Measurements from ENCODE around the gene PPP3R1.

The PPP3R1 gene

DNA sequence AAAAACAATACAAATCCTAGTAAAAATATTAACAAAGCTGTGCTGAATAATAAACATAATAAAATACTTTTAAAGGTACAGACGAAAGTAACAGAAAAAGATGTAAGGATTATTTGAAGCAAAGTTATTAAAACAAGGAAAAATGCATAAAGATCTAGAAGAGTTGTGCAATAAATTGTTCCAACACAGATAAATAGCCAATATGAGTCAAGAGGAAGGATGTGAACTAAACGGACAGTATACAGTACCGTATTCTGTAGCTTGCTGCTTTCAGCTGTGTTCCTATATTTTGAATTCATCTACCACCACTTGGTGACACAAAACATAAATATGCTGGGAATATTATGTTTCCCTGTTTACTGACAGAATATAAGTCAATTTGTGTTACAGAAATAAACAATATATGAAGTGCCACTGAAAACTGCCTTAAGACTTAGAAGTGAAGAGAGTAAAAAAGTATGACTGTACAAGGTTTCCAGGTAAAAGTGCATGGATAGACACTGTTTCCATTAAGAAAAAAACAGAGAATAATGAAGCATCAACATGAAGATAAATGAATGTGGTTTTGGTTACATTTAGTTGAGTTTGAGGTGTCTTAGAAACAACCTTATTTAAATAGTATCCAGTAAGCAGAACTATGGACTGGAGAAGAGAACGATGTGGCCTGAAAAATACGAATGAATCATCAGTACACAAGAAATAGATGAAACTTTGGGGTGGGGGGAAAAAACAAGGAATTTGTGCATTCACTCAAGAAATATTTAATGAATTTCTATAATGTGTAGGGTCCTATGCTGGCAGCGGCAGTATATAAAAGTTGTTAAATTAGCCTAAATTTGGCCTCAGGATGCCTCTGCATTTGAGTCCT, 13.1 kb downstream of the PPP3R1 start:
- intact Hi-C loops (cut with DNase I; ENCODE audit: low total_unique reads): no loop called here
- TF ChIP-seq, protein P1, sequence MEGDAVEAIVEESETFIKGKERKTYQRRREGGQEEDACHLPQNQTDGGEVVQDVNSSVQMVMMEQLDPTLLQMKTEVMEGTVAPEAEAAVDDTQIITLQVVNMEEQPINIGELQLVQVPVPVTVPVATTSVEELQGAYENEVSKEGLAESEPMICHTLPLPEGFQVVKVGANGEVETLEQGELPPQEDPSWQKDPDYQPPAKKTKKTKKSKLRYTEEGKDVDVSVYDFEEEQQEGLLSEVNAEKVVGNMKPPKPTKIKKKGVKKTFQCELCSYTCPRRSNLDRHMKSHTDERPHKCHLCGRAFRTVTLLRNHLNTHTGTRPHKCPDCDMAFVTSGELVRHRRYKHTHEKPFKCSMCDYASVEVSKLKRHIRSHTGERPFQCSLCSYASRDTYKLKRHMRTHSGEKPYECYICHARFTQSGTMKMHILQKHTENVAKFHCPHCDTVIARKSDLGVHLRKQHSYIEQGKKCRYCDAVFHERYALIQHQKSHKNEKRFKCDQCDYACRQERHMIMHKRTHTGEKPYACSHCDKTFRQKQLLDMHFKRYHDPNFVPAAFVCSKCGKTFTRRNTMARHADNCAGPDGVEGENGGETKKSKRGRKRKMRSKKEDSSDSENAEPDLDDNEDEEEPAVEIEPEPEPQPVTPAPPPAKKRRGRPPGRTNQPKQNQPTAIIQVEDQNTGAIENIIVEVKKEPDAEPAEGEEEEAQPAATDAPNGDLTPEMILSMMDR (IDR thresholded peaks at IDR 0.05): no peak
- Histone ChIP-seq H3K27me3 (no peaks in the 10 kb centered on the region), H3K4me1 (peaks cover 0 to 86% (median 33%) of the 10 kb centered on the region in 4 donors), H3K27ac (no peak overlapping the region), H3K4me3 (no peak overlapping the region), H3K36me3 (no peaks in the 10 kb centered on the region), H3K9me3 (no peaks in the 10 kb centered on the region)
- DNase-seq: no peak

DNA sequence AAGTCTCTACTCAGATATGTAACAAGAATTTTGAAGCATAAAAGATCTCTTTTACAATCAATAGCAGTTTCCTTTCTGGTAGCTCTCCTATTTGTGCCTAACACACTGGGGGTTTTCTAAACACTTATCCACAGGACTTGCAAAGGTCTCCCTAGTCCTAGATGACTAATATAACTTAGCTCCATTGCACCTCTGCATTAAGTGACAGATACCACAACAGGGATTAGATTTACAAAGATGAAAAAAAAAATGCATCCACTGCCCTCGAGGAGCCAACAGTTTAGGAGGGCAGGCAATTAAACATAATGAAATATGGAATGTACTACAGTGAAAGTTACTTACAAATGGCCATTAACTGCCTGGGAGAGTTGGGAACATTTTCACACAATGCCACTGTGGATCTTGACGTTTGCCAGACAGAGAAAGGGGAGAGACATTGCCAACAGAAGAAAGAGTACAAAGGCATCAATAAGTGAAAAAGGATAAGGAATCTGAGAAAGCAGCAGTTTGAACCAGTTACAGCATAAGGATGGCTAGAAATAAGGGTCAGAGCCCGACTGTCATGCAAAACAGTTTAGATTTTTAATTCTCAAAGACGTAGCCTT, 14.3 kb downstream of the PPP3R1 start:
- Histone ChIP-seq H3K9me3 (no peaks in the 10 kb centered on the region), H3K4me3 (no peak overlapping the region), H3K4me1 (peaks cover 0 to 86% (median 33%) of the 10 kb centered on the region in 4 donors), H3K27ac (no peak overlapping the region), H3K36me3 (no peaks in the 10 kb centered on the region), H3K27me3 (no peaks in the 10 kb centered on the region)
- intact Hi-C loops (cut with DNase I; ENCODE audit: low total_unique reads): no loop called here
- no peak for DNase-seq
- TF ChIP-seq, protein P1 (IDR thresholded peaks at IDR 0.05): no peak

DNA sequence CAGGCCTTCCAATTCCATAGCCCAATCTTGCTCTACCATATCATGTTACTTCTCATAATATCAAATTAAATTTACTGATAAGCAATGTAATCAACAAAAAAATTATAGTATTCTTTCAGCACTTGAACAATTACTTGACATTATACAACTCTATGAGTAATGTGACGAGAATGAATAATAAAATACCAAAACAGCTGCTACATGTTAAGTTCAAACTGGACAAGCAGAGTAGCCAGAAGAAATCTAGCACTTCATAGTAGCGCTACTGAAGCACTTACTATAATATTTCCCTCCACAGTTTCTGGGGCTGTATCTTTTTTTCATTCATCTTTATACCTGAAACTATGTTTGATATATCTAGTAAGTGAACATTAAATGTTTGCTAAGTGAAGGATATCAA, 14.9 kb downstream of the PPP3R1 start:
- TF ChIP-seq, protein P1 (IDR thresholded peaks at IDR 0.05): no peak
- no peak overlapping the region for H3K4me3 ChIP-seq
- H3K36me3 ChIP-seq: no peaks in the 10 kb centered on the region
- H3K27me3 ChIP-seq: no peaks in the 10 kb centered on the region
- H3K4me1 ChIP-seq: peaks cover 0 to 86% (median 29%) of the 10 kb centered on the region in 4 donors
- no peaks in the 10 kb centered on the region for H3K9me3 ChIP-seq
- DNase-seq: no peak
- intact Hi-C loops (cut with DNase I; ENCODE audit: low total_unique reads): no loop called here
- H3K27ac ChIP-seq: peak overlapping the region in 1 of 2 donors; percentile 1

DNA sequence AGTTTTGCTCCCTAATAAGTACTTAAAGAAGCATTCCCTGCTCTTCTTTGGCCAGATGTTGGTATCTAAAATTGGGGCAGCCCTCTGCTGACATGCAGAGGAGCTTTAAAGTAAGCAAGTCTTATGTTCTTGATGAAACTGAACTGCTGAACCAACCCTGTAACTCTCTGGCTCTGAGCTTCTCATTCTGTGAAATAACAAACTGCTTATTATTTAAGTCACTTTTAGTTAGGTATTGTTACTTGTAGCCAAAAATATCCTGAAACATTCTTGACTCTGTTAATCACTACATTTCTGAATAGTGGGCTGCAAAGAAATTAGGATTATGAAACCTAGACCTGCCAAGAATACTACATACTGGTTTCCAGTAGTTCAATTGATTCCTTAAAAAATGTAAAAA, 15.5 kb downstream of the PPP3R1 start:
- Histone ChIP-seq H3K27ac (peak overlapping the region; percentile 1 to 22), H3K4me3 (no peak overlapping the region), H3K4me1 (peaks cover 0 to 81% (median 29%) of the 10 kb centered on the region in 4 donors), H3K27me3 (no peaks in the 10 kb centered on the region), H3K9me3 (no peaks in the 10 kb centered on the region), H3K36me3 (no peaks in the 10 kb centered on the region)
- DNase-seq: no peak
- intact Hi-C loops (cut with DNase I; ENCODE audit: low total_unique reads): no loop called here
- TF ChIP-seq, protein P1 (IDR thresholded peaks at IDR 0.05): no peak

DNA sequence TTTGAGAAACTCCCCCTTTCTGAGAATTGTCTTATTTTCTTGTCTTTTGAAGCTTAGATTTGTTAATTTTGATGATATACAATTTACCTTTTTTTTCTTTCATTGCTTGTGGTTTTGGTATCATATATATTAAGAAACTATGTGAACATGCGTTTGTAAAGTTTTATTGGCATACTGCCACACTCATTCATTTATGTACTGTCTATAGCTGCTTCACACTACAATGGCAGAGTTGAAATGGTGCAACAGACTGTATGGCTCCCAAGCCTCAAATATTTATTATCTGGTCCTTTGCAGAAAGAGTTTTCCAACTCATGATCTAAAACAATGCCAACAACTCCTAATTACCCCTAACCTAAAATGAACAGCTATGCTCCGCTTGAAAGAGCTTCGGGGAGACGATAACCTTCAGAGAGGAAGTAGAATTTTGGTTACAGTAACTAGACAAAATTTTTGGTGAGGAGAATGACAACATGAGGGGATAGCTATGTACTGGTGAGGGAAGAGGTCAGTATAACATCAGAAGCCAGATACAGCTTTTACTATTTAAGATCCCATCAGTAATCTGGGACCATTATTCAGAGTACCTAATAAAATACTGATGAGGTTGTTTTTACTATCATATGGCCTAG, 16.1 kb downstream of the PPP3R1 start:
- Histone ChIP-seq H3K27ac (peak overlapping the region in 1 of 2 donors; percentile 22), H3K4me3 (no peak overlapping the region), H3K9me3 (no peaks in the 10 kb centered on the region), H3K4me1 (peaks cover 0 to 82% (median 31%) of the 10 kb centered on the region in 4 donors), H3K36me3 (no peaks in the 10 kb centered on the region), H3K27me3 (no peaks in the 10 kb centered on the region)
- intact Hi-C loops (cut with DNase I; ENCODE audit: low total_unique reads): no loop called here
- DNase-seq: no peak
- TF ChIP-seq, protein P1 (IDR thresholded peaks at IDR 0.05): no peak
